ENCODE data around the gene SORBS2.

DNA sequence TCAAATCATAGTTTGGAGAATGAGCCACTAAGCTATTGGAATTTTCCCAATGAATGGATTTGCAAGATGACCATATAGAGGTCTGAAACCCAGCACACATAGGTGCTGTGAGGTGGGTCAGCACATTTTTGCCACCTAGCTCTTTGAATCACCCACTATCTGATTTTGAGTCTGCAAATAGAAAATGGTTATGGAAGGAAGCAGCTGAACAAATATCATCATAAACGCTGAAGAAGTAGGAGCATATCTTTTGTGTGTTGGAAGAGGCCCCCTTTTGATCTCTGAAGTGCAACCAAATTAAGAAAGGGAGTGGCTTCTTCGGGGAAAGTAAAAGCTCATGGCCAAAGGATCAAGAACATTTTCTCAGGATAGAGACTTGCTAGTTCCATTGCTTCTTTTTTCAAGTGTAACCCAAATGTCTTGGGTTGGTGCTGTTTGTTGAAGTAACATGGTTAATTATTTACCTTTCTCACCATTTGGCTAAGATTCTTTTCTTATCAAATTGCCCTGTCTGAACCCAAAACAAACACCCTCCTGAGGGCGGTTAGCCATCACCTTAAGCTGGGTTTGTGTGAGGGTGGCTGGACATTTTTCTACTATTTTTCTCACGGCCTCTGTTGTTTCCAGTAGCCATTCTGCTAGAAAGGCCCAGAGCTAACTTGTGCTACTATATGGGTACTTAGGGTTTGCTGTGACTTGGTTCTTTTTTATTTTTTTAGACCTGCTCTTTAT lies 18.4 kb upstream of the SORBS2 start:
- TF ChIP-seq, protein P1, sequence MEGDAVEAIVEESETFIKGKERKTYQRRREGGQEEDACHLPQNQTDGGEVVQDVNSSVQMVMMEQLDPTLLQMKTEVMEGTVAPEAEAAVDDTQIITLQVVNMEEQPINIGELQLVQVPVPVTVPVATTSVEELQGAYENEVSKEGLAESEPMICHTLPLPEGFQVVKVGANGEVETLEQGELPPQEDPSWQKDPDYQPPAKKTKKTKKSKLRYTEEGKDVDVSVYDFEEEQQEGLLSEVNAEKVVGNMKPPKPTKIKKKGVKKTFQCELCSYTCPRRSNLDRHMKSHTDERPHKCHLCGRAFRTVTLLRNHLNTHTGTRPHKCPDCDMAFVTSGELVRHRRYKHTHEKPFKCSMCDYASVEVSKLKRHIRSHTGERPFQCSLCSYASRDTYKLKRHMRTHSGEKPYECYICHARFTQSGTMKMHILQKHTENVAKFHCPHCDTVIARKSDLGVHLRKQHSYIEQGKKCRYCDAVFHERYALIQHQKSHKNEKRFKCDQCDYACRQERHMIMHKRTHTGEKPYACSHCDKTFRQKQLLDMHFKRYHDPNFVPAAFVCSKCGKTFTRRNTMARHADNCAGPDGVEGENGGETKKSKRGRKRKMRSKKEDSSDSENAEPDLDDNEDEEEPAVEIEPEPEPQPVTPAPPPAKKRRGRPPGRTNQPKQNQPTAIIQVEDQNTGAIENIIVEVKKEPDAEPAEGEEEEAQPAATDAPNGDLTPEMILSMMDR (IDR thresholded peaks at IDR 0.05; ENCODE audit: low read depth, low read length): no peak
- TF ChIP-seq MYC (IDR thresholded peaks at IDR 0.05; ENCODE audit: low read depth, low read length) (no peak), POLR2A (IDR thresholded peaks at IDR 0.05; ENCODE audit: extremely low read depth, insufficient read length) (no peak)

All from NB4 (cell line).